ENCODE measurements around the gene MDFI.

Gene MDFI

DNA sequence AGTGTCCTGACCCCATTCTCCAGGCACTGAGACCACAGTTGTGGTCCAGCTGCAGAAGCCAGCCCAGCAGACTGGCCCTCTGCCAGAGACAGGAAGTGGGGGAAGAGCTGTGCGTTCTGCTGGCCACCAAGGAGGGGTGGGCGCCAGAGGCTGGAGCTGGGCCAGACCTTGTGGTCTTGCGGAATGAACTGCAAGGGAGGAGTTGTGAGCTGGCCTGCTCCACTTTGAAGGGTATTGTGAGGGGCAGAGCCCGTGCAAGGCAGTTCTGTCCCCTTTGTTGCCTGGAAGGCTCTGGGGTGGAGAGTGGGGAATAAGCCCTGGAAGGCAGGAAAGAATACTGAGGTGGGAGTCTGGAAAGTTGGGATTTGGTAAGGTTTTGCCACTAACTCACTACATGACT, 3.6 kb upstream of the MDFI start:
- H3K27ac ChIP-seq = no peak overlapping the region
- TF ChIP-seq, protein P1, sequence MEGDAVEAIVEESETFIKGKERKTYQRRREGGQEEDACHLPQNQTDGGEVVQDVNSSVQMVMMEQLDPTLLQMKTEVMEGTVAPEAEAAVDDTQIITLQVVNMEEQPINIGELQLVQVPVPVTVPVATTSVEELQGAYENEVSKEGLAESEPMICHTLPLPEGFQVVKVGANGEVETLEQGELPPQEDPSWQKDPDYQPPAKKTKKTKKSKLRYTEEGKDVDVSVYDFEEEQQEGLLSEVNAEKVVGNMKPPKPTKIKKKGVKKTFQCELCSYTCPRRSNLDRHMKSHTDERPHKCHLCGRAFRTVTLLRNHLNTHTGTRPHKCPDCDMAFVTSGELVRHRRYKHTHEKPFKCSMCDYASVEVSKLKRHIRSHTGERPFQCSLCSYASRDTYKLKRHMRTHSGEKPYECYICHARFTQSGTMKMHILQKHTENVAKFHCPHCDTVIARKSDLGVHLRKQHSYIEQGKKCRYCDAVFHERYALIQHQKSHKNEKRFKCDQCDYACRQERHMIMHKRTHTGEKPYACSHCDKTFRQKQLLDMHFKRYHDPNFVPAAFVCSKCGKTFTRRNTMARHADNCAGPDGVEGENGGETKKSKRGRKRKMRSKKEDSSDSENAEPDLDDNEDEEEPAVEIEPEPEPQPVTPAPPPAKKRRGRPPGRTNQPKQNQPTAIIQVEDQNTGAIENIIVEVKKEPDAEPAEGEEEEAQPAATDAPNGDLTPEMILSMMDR (IDR thresholded peaks at IDR 0.05) = no peak
- TF ChIP-seq ZFX (IDR thresholded peaks at IDR 0.05; ENCODE audit: borderline replicate concordance) = no peak

DNA sequence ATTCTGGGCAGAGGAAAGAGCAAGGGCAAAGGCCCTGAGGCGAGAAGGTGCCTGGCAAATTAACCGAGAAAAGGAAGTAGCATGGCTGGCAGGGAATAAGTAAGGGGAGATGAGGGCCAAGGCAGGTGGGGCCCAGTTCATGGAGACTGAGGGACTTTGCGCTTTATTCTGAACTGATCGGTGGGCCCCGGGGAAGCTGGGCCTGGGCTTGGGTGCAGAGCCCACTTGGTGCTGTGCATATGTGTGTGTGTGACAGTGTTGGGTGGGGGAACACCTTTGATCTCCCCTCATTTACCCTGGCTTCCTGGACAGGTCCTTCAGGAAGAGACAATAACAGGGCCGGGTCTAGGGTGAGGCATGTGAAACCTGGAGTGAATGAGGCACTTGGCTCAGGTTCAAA, 2.9 kb upstream of the MDFI start:
- no peak overlapping the region for H3K27ac ChIP-seq

DNA sequence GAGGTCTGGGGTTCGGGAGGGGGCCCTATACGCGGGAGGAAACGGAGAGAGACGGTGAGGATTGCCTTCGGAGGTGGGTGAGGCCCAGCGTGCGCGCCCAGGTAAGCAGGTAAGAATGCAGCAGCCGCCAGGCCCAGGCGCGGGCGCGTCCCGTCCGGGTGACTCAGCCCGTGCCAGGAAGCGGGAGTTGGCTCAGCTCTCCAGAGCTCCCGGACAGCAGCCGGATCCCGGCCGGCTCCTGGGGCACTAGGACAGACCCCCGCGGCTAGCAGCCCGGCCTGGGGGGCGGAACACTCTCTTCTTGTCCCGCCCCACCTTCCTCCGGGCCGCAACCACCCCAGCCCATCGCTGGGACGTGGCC, 1.5 kb upstream of the MDFI start:
- H3K27ac ChIP-seq = no peak overlapping the region
- TF ChIP-seq, protein P1 (IDR thresholded peaks at IDR 0.05) = no peak
- TF ChIP-seq ZFX (IDR thresholded peaks at IDR 0.05; ENCODE audit: borderline replicate concordance) = no peak

More for the DNA sequence above, 2.9 kb upstream of the MDFI start:
- TF ChIP-seq, protein P1 (IDR thresholded peaks at IDR 0.05) = no peak
- no peak for TF ChIP-seq ZFX (IDR thresholded peaks at IDR 0.05; ENCODE audit: borderline replicate concordance)

DNA sequence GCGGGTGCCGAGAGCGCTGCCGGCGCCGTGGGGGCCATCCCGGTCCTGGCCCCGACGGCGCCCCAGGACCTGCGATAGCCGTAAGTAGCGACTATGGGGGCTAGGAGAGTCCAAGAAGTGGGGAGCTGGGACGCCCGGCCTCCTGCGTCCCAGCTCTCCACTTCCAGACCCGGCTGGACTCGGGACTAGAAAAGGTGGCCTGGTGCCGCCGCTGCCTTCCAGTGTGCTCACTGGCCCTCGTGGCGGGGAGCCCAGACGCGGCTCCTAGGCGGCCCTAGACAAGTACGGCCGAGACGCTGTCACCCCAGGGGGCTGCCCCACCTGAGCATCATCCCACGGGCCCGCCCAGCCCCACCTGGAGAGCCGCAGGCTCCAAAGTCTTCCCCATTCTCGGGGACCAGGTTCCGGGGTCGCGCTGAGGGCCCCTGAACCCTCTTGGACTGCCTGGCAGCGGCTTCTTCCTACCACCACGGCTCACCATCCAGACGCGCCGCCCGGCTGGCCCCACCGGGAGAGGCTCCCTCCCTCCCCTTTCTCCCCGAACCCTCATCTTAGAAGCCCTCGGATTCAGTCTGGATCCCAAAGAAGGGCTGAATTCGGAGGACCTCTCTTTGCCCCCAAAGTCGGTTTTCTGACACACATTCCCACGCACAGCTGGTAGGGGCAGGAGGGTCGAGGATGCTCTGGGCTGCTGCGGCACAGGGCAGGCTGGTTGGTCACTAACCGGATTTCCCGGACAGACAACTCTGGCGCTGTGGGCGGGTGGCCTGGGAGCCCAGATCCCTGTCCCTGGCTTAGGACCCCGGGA, 870 bp upstream of the MDFI start:
- H3K27ac ChIP-seq = no peak overlapping the region
- no peak for TF ChIP-seq ZFX (IDR thresholded peaks at IDR 0.05; ENCODE audit: borderline replicate concordance)
- TF ChIP-seq, protein P1 (IDR thresholded peaks at IDR 0.05) = no peak

DNA sequence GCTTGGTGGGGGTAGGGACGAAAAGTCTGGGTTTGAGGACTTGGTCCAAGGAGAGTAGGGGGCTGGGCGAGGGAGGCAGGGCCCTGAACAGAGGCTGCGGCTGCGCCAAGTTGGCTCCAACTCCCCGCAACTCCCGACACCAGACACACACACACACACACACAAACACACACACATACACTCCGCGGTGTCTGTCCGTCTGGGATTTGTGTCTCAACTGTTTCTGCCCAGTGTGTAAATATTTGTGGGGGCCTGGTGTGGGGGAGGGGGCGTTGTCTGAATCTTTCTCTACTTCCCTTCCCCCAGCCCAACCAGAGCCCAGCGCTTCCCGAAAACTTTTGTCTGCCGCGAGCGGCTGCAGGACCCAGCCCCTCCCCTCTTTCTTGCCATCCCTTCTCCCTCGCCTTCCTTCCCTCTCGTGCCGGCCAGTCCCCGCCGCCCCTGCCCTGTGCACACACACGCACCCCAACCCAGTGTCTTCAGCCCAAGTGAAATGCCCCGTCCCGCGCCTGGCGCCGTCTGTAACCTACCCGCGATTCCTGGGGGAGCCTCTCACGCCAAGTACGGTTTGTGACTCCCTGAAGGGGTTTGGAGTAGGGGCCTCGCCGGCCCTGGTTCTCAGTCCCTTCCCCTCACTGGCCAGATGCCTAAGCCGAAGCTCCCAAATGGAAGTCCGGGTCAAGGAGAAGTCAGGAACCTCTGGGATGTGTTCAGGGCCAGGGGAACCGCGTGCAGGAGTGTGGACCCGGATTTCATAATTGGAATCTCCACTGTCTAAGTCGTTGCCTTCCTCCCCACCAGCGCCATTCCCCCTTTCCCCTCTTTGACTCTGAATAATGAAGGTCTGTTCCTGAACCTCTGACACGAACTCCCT, 904 bp downstream of the MDFI start:
- TF ChIP-seq, protein P1 (IDR thresholded peaks at IDR 0.05) = no peak
- no peak for TF ChIP-seq ZFX (IDR thresholded peaks at IDR 0.05; ENCODE audit: borderline replicate concordance)
- H3K27ac ChIP-seq = no peak overlapping the region

DNA sequence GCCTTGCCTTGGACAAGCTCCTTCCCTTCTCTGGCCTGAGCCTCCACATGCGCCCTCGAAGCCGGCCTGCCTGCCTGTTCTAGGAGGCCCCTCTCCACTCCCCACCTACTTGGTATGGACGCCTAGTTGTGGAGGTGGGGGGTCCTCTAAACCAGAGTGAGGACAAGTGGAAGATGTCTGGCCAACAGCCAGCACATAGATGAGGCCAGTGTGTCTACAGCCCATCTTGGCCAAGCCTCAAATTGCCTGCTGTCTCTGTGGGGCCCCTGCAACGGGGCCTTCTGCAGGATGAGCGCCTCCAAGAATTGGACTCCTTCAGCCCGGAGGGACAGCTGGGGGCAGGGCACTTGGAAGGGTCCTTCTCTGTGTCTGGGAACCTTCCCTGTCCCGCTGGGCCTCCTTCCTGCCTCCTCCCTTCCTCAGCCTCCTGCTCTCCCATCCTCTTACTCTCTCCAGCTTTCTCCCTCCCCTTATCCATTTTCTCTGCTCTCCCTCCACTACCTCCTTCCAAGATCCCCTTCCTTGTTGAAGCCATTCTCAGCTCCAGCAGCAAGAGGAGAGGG, 1.6 kb downstream of the MDFI start:
- no peak overlapping the region for H3K27ac ChIP-seq
- TF ChIP-seq, protein P1 (IDR thresholded peaks at IDR 0.05) = no peak
- no peak for TF ChIP-seq ZFX (IDR thresholded peaks at IDR 0.05; ENCODE audit: borderline replicate concordance)
